Central memory CD8-positive, alpha-beta T cell (primary cell): ENCODE data around the gene NLGN1.

ENCODE experiments used
- ATAC-seq: fragments of 150-1000 bp; cut with Tn5 transposase; replicated peaks from 2 replicates; pipeline ENCODE4 v1.10.0; 2022; ENCODE audit warnings: mild to moderate bottlenecking, moderate FRiP score, moderate number of reproducible peaks; ENCODE audit not compliant: poor library complexity, severe bottlenecking; ENCODE audit errors: extremely low read depth
- DNase-seq, 2 donors: peaks; one replicate each; pipeline ENCODE4 v3.0.0; 2021; ENCODE audit warnings: low spot score in 2 of 2
- H3K27ac Mint-ChIP-seq: one replicate; pipeline ENCODE4 v1.8.0; 2022; ENCODE audit warnings: low read depth, mild to moderate bottlenecking, moderate library complexity, mixed read lengths
- H3K27me3 Mint-ChIP-seq: one replicate; pipeline ENCODE4 v1.8.0; 2022; ENCODE audit warnings: mixed read lengths
- H3K36me3 Mint-ChIP-seq: one replicate; pipeline ENCODE4 v1.8.0; 2022; ENCODE audit warnings: mild to moderate bottlenecking, moderate library complexity, mixed read lengths; ENCODE audit not compliant: insufficient read depth
- H3K4me1 Mint-ChIP-seq: one replicate; pipeline ENCODE4 v1.8.0; 2022; ENCODE audit warnings: mixed read lengths
- H3K4me3 Mint-ChIP-seq: one replicate; pipeline ENCODE4 v1.8.0; 2022; ENCODE audit warnings: mild to moderate bottlenecking, moderate library complexity, mixed read lengths
- H3K9me3 Mint-ChIP-seq: one replicate; pipeline ENCODE4 v1.8.0; 2022; ENCODE audit warnings: mixed read lengths

NLGN1 gene

GRCh38 chr3:174101244-174101643 lies 703.7 kb downstream of the NLGN1 start:
- Mint-ChIP-seq H3K27me3 (no peaks in the 10 kb centered on the region), H3K4me1 (no peaks in the 10 kb centered on the region), H3K9me3 (peaks cover 16% of the 10 kb centered on the region), H3K27ac (no peak overlapping the region), H3K4me3 (no peak overlapping the region), H3K36me3 (no peaks in the 10 kb centered on the region)
- DNase-seq: no peak
- no peak for ATAC-seq

- ATAC-seq: no peak
- DNase-seq: no peak
- H3K4me1 Mint-ChIP-seq: no peaks in the 10 kb centered on the region
- no peaks in the 10 kb centered on the region for H3K36me3 Mint-ChIP-seq
- H3K4me3 Mint-ChIP-seq: no peak overlapping the region
- H3K9me3 Mint-ChIP-seq: peaks cover 16% of the 10 kb centered on the region
- no peaks in the 10 kb centered on the region for H3K27me3 Mint-ChIP-seq
- H3K27ac Mint-ChIP-seq: no peak overlapping the region
These were observed 704.7 kb downstream of the NLGN1 start for GRCh38 chr3:174102274-174102673.

GRCh38 chr3:174102866-174103265 lies 705.3 kb downstream of the NLGN1 start:
- no peaks in the 10 kb centered on the region for H3K36me3 Mint-ChIP-seq
- H3K27me3 Mint-ChIP-seq: no peaks in the 10 kb centered on the region
- H3K4me3 Mint-ChIP-seq: no peak overlapping the region
- no peak overlapping the region for H3K27ac Mint-ChIP-seq
- peaks cover 16% of the 10 kb centered on the region for H3K9me3 Mint-ChIP-seq
- no peaks in the 10 kb centered on the region for H3K4me1 Mint-ChIP-seq
- DNase-seq (no peak), ATAC-seq (no peak)

GRCh38 chr3:174110761-174111160 lies 713.2 kb downstream of the NLGN1 start:
- H3K27me3 Mint-ChIP-seq: no peaks in the 10 kb centered on the region
- H3K4me3 Mint-ChIP-seq: no peak overlapping the region
- H3K9me3 Mint-ChIP-seq: peaks cover 5% of the 10 kb centered on the region
- no peak for DNase-seq
- no peaks in the 10 kb centered on the region for H3K36me3 Mint-ChIP-seq
- H3K4me1 Mint-ChIP-seq: no peaks in the 10 kb centered on the region
- no peak for ATAC-seq
- no peak overlapping the region for H3K27ac Mint-ChIP-seq

GRCh38 chr3:174111776-174112175 lies 714.2 kb downstream of the NLGN1 start:
- Mint-ChIP-seq H3K4me1 (no peaks in the 10 kb centered on the region), H3K27ac (no peak overlapping the region), H3K36me3 (no peaks in the 10 kb centered on the region), H3K27me3 (no peaks in the 10 kb centered on the region), H3K4me3 (no peak overlapping the region), H3K9me3 (peaks cover 5% of the 10 kb centered on the region)
- DNase-seq (no peak), ATAC-seq (no peak)

- no peaks in the 10 kb centered on the region for H3K36me3 Mint-ChIP-seq
- H3K9me3 Mint-ChIP-seq: peaks cover 5% of the 10 kb centered on the region
- no peak for DNase-seq
- H3K27me3 Mint-ChIP-seq: no peaks in the 10 kb centered on the region
- no peak overlapping the region for H3K4me3 Mint-ChIP-seq
- no peak for ATAC-seq
- H3K4me1 Mint-ChIP-seq: no peaks in the 10 kb centered on the region
- no peak overlapping the region for H3K27ac Mint-ChIP-seq
These were observed 718.9 kb downstream of the NLGN1 start for GRCh38 chr3:174116421-174116820.

- H3K4me3 Mint-ChIP-seq: no peak overlapping the region
- peaks cover 22% of the 10 kb centered on the region for H3K9me3 Mint-ChIP-seq
- DNase-seq: no peak
- no peaks in the 10 kb centered on the region for H3K36me3 Mint-ChIP-seq
- no peak for ATAC-seq
- H3K4me1 Mint-ChIP-seq: no peaks in the 10 kb centered on the region
- no peaks in the 10 kb centered on the region for H3K27me3 Mint-ChIP-seq
- no peak overlapping the region for H3K27ac Mint-ChIP-seq
These were observed 723.5 kb downstream of the NLGN1 start for GRCh38 chr3:174120997-174121396.

- no peak overlapping the region for H3K4me3 Mint-ChIP-seq
- ATAC-seq (no peak), DNase-seq (no peak)
- H3K27me3 Mint-ChIP-seq: no peaks in the 10 kb centered on the region
- peaks cover 22% of the 10 kb centered on the region for H3K9me3 Mint-ChIP-seq
- no peak overlapping the region for H3K27ac Mint-ChIP-seq
- no peaks in the 10 kb centered on the region for H3K4me1 Mint-ChIP-seq
- no peaks in the 10 kb centered on the region for H3K36me3 Mint-ChIP-seq
These were observed 724.9 kb downstream of the NLGN1 start for GRCh38 chr3:174122411-174122810.

GRCh38 chr3:174125267-174125824 lies 727.8 kb downstream of the NLGN1 start:
- Mint-ChIP-seq H3K27me3 (no peaks in the 10 kb centered on the region), H3K9me3 (peaks cover 24% of the 10 kb centered on the region), H3K27ac (no peak overlapping the region), H3K4me1 (no peaks in the 10 kb centered on the region), H3K4me3 (no peak overlapping the region), H3K36me3 (no peaks in the 10 kb centered on the region)
- ATAC-seq (no peak), DNase-seq (no peak)

- Mint-ChIP-seq H3K27me3 (no peaks in the 10 kb centered on the region), H3K27ac (no peak overlapping the region), H3K36me3 (no peaks in the 10 kb centered on the region), H3K9me3 (peaks cover 28% of the 10 kb centered on the region), H3K4me3 (no peak overlapping the region), H3K4me1 (no peaks in the 10 kb centered on the region)
- DNase-seq: no peak
- ATAC-seq: no peak
These were observed 729.6 kb downstream of the NLGN1 start for GRCh38 chr3:174126990-174127758.

GRCh38 chr3:174132006-174132405 lies 734.5 kb downstream of the NLGN1 start:
- Mint-ChIP-seq H3K36me3 (no peaks in the 10 kb centered on the region), H3K4me1 (no peaks in the 10 kb centered on the region), H3K4me3 (no peak overlapping the region), H3K9me3 (peaks cover 6% of the 10 kb centered on the region), H3K27ac (no peak overlapping the region), H3K27me3 (no peaks in the 10 kb centered on the region)
- DNase-seq (no peak), ATAC-seq (no peak)

GRCh38 chr3:174132421-174133042 lies 735.0 kb downstream of the NLGN1 start:
- DNase-seq (no peak), ATAC-seq (no peak)
- no peak overlapping the region for H3K4me3 Mint-ChIP-seq
- peaks cover 6% of the 10 kb centered on the region for H3K9me3 Mint-ChIP-seq
- H3K27ac Mint-ChIP-seq: no peak overlapping the region
- no peaks in the 10 kb centered on the region for H3K27me3 Mint-ChIP-seq
- H3K36me3 Mint-ChIP-seq: no peaks in the 10 kb centered on the region
- H3K4me1 Mint-ChIP-seq: no peaks in the 10 kb centered on the region

- peaks cover 26% of the 10 kb centered on the region for H3K9me3 Mint-ChIP-seq
- H3K36me3 Mint-ChIP-seq: no peaks in the 10 kb centered on the region
- no peak for DNase-seq
- H3K27ac Mint-ChIP-seq: no peak overlapping the region
- H3K27me3 Mint-ChIP-seq: no peaks in the 10 kb centered on the region
- H3K4me1 Mint-ChIP-seq: no peaks in the 10 kb centered on the region
- H3K4me3 Mint-ChIP-seq: no peak overlapping the region
- no peak for ATAC-seq
These were observed 748.5 kb downstream of the NLGN1 start for GRCh38 chr3:174146008-174146407.
